ENCODE results near the gene MST1.

DNA sequence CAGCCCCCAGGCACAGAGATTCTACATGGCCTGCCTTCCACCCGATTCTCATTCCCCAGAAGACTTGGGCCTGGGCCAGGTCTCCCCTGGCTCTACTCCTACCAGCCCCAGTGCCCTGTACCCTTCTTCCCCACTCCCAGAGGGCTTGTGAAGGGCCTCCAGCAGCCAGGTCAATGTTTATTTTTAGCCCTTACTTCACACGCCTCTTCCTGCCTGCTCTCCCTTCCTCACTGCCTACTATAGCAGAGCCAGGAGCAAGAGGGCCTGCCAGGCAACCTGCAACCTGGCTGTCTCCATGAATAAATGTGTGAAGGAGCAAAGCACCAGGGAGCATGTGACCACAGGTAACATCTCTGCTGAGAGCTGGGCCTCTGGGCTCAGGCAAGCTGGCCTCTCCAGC is 41.5 kb downstream of the MST1 start:
- TF ChIP-seq, protein P1, sequence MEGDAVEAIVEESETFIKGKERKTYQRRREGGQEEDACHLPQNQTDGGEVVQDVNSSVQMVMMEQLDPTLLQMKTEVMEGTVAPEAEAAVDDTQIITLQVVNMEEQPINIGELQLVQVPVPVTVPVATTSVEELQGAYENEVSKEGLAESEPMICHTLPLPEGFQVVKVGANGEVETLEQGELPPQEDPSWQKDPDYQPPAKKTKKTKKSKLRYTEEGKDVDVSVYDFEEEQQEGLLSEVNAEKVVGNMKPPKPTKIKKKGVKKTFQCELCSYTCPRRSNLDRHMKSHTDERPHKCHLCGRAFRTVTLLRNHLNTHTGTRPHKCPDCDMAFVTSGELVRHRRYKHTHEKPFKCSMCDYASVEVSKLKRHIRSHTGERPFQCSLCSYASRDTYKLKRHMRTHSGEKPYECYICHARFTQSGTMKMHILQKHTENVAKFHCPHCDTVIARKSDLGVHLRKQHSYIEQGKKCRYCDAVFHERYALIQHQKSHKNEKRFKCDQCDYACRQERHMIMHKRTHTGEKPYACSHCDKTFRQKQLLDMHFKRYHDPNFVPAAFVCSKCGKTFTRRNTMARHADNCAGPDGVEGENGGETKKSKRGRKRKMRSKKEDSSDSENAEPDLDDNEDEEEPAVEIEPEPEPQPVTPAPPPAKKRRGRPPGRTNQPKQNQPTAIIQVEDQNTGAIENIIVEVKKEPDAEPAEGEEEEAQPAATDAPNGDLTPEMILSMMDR (IDR thresholded peaks at IDR 0.05) = no peak
- TF ChIP-seq POLR2A (IDR thresholded peaks at IDR 0.05) = no peak
